GM18511 (cell line): ENCODE results near the gene NLGN1.

Source experiments
- ATAC-seq: cut with Tn5 transposase; IDR thresholded peaks from one replicate; pipeline ENCODE4 v1.9.1; 2021; ENCODE audit warnings: mild to moderate bottlenecking, moderate library complexity; ENCODE audit not compliant: unreplicated experiment

The NLGN1 gene

DNA sequence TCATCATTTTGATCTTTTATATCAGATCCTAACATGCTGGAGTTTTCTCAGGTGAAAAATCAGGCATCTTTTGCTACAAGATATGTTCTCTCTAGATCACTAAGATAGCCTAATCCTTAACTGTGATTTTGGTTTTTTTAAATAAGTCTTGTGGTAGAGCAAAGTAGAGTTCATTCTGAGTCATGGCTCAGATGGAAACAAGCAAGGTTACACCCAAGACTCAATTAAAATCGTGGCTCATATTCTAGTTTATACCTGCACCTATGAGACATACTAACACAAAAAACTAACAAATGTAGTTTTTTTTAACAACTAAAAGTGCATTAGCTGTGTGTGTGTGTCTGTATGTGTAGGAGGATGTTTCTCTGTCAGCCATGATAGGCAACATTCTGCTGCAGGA lies 428.2 kb downstream of the NLGN1 start:
- ATAC-seq = no peak

DNA sequence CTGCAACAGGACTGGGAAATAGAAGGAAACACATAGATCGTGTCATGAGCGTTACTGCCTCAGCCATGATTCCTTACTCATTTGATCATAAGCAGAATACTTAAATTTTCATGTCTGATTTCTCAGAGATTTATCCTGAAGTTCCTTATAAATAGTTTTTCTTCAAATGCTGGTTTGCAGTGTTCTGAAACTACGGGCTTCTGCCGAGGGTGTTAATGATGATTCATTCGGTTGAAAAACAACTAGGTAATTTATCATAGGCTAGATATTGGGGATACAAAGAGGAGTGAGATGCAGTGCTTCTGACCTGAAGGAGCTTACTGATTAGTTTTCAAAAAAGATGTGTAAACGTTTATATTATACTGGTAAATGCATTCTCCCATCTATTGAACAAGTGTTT lies 428.9 kb downstream of the NLGN1 start:
- ATAC-seq = no peak

DNA sequence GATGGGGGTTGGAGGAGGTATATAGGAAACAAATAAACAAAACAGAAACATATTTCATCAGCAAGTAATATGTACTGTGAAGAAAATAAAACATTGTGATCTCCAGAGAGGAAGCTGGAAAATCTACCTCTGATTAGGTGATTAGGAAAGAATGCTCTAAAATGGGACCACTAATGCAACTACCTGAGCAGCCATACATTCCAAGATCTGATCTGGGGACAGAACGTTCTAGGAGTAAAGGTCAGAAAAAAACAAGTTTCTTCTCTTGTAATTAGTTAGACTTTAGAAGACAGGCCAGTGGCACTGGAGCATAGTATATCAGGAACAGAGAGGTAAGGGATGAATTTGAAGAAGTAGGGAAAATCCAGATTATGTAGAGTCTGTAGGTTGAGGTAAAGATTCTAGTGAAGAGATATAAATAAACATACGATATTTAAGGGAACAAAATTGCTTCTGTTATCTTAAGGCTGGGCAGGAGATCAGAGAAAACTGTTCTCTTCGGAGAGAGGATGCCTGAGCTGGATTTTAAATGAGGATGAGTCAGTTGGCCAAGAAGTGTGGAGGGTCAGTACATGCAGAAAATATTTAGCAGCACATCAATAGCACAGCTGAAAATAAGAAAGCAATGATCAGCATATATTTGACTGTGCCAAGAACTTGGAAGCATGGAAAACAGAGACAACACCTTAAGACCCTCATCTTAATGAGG lies 429.5 kb downstream of the NLGN1 start:
- no peak for ATAC-seq

DNA sequence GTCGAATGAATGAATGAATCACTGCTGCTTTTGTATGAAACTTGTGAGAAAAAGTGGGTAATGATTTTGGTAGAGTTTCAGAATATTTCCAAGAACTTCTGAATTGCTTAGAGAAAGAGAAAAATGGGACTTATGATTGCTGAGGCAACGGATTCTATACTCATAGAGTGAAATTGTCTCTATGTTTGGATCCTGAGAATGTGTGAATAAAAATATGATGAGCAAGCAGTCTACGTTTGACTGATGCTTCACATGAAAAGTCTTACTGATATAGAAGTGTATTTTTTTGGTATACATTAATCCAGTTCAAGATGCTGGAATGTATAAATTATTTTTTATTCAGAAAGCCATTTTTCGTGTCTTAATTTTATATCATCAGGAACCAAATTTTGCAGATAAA lies 441.1 kb downstream of the NLGN1 start:
- no peak for ATAC-seq

DNA sequence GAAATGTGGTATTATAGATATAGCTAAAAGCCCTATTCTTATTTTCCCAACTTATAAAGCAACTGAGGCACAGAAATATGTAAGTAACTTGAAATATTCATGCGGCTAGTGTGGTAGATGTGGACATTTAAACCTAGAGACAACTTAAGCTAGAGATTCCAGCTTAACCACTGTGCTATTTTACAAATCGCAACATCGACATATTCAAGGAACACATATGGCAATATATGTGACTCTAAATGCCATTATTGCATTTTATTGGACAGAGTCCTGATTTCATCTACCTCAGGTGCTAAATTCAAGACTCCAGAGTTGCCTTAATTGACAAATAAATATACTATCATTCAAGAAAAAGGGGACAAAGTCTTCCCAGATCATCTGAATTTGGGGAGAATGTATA lies 442.3 kb downstream of the NLGN1 start:
- ATAC-seq = no peak

DNA sequence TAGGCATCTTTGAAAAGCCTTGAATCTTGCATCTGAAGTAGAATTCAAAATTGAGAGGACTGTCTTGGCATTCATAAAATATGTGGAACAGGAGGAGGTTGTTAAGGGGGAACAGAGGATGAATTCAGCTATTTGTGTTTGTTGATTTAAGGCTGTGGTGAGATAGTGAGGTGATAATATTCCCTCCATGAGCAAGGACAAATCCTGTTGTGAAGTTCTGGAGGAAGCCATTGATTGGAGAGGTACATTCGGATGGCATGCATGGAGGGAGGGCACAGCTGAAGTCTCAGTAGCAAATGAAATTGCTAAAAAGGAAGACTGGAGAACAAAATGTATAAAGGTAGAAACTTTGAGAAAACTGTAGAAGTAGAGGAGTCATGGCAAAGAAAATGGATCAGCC lies 443.8 kb downstream of the NLGN1 start:
- no peak for ATAC-seq

DNA sequence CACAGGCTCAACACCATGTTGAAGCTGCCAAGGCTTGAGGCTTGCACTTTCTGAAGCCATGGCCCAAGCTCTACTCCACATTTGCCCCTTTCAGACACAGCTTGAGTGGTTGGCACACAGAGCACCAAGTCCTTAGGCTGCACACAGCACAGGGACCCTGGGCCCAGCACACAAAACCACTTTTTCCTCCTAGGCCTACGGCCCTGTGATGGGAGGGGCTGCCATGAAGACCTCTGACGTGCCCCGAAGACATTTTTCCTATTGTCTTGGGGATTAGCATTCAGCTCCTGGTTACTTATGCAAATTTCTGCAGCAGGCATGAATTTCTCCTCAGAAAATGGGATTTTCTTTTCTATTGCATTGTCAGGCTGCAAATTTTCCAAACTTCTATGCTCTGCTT lies 445.5 kb downstream of the NLGN1 start:
- no peak for ATAC-seq

DNA sequence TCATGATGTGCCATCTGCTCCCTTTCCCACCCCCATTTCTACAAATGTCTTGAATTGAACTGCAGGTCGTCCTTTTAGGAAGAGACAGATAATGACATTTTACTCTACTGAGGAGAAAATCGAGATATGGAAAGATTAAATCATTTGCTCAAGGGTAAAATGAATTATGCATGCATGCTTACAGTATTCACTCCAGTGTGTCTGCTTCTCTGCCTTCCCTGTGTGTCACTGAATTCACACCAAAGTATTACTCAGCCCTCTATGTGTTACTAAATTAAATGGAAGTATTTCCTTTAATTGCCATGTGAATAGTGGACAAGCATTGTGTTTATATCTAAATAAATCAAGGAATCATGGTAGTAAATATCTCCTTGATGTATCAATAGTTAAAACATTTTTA lies 449.0 kb downstream of the NLGN1 start:
- no peak for ATAC-seq

DNA sequence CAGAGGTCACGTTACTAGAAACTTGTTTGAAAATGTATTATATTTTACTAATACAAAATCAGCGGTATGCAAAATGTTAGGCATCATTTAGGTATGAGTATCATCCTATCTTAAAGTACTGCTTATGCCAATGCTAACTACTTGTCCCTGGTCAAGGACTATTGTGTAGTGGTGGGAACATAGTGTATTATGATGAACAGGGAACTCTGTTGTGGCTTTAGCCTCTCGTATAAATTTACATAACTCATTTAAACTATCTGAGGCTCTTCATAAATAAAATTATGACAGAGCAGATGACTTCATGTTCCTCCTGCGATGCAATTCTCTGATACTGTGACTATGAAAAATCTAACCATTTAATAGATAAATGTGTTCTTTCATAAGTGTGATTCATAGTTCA lies 451.9 kb downstream of the NLGN1 start:
- no peak for ATAC-seq

DNA sequence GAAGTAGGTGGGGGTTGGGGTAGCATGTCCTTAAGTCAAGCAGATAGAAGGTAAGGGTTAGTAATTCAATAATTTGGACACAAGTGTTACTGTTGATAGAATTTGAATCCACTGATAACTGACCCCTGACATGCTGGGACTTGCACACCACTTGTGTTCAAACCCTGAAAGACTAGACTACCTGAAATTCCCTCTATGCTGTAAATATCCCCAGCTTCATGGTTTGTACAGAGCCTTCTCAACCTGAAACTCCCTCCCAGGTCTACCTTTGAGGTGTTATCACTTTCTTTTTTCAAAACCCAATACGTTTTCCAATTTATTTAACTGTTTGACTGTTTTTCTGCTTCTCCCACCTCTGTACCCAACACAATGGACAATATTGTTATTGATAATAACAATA lies 459.6 kb downstream of the NLGN1 start:
- ATAC-seq = no peak

DNA sequence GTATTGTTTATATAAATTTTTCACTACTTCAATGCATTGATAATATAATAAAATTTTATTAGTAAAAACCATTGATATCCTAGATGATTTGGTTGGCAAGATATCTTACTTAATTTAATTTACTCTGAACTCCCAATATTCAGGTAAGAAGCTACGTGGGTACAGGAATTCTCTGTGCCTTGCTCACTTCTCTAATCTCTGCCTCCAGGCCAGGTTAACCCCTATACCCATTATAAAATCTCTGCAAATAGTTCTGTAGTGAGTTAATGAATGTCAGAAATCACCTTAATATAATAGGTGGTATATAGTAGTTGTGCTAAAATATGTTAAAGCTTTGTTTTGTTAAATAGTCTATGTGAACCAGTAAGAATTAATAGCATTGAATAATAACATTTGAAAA lies 465.2 kb downstream of the NLGN1 start:
- ATAC-seq = no peak

DNA sequence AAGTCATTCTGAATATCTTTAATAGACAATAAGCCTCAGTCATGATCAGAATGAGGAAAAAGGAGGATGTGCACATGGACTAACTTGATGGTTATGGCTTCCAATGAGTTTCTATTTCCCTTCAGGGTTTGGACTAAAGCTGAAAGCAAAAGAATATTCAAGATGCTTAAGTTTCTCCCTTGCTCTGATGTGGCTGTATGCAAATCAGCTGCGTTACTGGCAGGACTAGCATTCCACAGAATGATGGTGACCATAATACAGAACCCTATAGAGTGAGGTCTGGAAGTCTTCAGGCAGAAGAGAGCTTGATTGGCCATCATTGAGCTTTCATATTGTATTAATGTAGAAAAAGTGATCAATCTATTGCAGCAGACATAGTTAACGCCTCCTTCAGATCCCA lies 466.0 kb downstream of the NLGN1 start:
- no peak for ATAC-seq

DNA sequence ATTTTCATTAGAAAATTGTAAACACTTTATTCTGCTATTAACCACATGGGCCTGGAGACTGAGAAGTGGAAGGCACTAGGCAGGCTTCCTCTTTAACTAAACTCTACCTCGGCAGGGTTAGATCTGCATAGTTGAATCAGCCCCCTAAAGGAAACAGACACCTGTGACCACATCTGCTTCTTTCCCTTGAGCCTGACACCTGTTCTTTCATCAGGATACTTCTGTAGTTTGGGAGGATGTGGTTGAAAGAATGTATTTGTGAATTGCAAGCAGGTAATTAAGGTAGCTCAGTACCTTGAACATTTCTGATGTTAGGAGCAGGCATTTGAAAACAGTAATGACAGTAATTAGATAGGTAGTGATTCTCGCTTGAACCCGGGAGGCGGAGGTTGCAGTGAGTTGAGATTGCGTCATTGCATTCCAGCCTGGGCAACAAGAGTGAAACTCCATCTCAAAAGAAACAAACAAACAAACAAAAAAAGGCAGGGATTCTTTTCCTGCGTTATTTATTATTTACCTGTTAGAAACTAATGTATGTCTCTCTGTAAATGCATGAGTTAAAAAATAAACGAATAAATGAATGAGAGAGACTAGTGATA lies 468.5 kb downstream of the NLGN1 start:
- ATAC-seq = no peak

DNA sequence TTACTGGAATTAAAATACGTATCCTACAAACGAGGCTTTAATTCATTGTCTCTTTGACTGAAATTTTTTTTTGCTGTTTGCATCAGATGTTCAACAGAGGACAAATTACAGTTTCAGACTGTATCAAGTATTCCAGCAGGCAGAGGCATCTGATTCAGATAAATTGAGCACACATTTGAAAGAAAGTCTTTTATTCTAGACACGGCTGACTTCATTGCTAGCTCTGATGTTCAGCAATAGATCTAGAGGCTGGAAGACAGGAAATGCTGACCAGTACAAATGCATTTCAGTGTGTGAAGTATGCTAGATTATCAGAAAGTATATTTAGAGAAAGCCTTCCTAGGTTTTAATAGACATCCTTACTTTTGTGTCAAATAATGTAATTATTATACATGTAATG lies 472.2 kb downstream of the NLGN1 start:
- ATAC-seq = no peak

DNA sequence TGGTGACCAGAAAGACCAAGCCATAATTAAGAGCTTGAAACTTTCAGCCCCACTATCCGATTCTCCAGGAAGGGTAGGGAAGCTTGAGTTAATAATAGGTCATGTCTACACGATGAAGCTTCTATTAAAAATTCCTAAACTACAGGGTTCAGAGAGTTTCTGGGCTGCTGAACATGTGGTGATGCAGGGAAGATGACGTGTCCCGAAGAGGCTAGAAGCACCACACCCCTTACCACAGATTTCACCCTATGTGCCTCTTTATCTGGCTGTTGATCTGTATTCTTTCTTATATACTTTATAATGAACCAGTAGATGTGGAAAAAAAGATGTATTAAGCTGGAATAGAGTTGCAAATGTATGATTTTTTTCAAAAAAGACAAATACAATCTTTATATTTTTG lies 473.4 kb downstream of the NLGN1 start:
- ATAC-seq = no peak

DNA sequence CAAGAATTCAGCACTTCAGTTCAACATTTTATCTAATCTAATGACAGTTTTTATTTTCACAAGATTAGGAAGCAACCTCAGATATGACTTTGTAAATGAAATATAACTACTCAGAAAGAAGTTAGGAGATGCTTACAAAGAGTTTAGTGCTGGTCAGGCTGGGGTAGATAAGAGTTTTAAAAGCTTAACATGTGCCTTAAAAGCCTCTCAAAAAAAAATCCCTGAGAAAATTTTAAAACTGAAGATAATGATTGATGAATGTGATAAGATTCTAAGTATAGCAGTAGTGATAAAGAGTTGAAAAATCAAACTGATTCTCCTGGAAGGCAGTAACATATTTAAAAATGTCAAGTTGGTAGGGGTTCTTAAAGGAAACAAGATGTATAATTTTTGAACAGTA lies 478.2 kb downstream of the NLGN1 start:
- no peak for ATAC-seq

DNA sequence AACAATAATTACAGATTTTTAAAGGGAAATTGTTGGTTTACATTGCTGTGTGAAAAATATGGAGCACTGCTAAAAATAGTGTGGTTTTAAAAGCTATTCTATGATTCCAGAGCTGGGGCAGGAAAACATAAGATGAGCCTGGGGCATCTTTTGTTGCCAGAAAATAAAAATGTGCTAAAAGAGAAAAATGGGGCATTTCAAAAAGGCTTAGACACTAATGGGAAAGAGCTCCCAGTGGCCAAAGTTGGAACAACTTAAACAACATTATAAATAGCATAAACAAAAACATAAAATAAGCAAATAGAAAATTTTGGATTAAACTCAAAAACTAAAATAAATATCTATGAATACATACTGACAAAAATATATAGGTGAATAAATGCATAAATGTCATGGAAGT lies 478.9 kb downstream of the NLGN1 start:
- ATAC-seq = no peak

DNA sequence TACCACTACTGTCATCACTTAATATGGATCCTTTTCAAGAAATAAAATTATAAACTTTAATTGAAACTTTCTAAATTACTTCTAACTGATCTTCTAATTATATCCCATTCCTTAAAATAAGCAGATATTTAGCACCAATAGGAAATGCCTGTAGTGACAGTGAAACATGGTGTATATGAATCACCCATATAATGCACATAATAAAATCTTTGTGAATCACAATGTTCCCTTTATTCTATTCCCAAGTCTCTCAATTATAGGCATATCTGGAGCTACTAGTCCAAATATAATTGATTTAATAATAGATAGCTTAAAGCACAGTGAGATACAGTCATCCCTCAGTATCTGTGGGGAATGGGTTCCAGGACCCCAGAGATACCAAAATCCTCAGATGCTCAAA lies 490.3 kb downstream of the NLGN1 start:
- no peak for ATAC-seq

DNA sequence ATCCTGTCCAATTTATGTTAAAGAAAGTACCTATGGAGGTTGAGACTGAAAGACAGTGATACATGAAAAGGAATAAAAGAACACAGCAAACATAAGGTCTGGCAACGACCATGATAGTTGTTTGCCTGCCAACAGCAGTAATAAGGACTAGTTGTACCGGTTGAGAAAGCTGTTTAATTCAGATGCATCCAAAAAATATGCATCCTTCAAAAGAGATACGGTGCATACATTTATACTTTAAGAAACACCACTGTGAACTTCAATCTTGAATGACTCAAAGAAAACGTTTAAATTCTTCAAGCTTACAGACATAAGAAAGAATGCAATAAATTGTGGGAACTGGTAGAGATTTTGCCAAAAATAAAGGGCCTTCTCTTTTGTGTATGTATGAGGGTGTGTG lies 492.1 kb downstream of the NLGN1 start:
- ATAC-seq = no peak

DNA sequence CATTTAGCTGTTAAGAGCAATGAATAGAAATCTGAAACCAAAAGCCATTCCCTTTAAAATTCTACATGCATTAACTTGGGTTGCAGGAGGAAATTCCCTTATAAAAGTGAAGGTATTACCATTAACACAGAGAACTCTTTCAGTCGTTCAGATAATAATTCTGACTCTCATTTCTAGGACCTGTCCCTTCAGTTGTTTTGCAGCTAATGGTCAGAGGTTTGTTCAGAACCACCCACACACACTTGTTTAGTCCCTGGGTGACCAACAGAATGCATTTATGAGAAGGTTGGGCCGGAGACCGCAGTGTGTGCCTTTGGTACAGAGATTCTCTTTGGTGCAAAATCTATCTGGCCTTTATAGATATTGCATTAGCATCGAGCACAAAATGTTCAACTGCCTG lies 492.5 kb downstream of the NLGN1 start:
- no peak for ATAC-seq

DNA sequence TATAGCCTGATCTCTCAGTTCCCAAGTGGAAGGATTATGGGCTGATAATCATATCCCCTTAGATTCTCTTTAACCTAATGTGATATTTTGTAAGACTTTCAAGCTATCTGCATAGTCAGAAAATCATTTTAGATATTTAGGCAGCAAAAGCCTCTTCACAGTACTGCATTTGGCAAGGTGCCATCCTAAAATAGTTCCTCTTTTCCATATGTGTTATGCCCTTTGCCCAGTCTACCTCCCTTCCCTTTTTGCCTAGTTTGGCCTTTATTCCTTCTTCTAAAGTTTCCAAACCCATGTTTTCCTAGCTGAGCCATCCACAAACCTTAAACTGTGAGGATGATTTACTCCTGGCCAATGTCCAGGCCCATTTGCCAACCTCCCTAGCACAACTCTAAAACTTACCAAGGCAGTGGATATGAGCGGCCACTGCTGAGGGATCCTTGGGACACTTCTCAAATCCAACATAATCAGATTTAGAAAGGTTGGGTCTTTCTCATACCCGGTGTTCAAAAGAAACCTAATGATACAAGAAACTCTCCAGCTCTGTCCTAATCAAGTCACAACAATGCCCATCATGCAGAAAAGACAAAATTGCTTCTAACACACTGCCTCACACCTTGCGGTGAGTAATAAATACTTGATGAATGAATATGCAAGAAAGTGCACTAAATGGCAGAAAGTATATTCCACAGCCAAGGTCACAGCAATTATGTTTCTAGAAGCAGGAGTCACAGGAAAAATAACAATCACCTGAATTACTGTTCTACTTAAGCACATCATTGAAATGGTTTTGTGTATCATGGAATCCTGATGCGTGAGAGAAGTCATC lies 493.9 kb downstream of the NLGN1 start:
- no peak for ATAC-seq

DNA sequence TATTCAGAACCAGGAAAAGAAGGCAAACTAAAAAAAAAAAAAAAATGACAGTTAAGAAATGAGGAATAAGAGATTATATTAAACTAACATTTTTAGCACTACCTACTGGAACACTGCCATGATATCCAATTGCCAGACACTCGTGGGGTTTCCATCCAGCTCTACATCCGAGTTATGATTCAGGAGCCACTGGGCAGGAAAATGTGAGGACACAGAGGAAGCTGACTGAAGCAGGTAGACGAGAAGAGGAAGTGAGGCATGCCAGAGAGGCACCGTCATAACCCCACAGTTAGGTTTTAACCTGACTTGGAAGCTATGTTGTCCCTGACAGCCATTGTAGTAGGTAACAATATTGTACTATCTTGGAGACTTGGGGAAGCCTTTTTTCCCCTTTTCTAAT lies 495.0 kb downstream of the NLGN1 start:
- no peak for ATAC-seq
